MG63 (cell line): ENCODE results near the gene JMJD1C. TPM values are rescaled to one million over a fixed set of nuclear protein-coding genes. Genes with fewer than 3 reads are reported as not detected.
A peak's percentile ranks its signal among the peaks of the same experiment; 100 is the strongest.
"Not testable (repeated sequence)": the region's sequence is repeated elsewhere in the genome, so short reads cannot be mapped to it uniquely, and the experiment has no call there.

Experiments
- DNase-seq: peaks from one replicate; pipeline ENCODE4 v3.0.0-alpha.2; 2020
- H3K27me3 ChIP-seq: fragments of 250-450 bp; sonication (Bioruptor Pico); 2 replicates; pipeline ENCODE4 v1.5.1; 2020; ENCODE audit warnings: mild to moderate bottlenecking, moderate library complexity
- H3K36me3 ChIP-seq: fragments of 250-450 bp; sonication (Bioruptor Pico); 2 replicates; pipeline ENCODE4 v1.5.1; 2020; ENCODE audit warnings: mild to moderate bottlenecking, moderate library complexity
- H3K4me3 ChIP-seq: fragments of 250-450 bp; sonication (Bioruptor Pico); 2 replicates; pipeline ENCODE4 v1.5.1; 2020; ENCODE audit warnings: mild to moderate bottlenecking, moderate library complexity
- H3K9me3 ChIP-seq: fragments of 250-450 bp; sonication (Bioruptor Pico); 2 replicates; pipeline ENCODE4 v1.5.1; 2020; ENCODE audit warnings: mild to moderate bottlenecking, moderate library complexity
- total RNA-seq: library from RNA; depleted of rRNA; stranded (reverse); fragments of >200 nt; shearing (Covaris generic); gene quantifications from 2 replicates; pipeline ENCODE4 v1.2.3, GENCODE V29; 2014; ENCODE audit warnings: low replicate concordance

The JMJD1C gene
- total RNA-seq, 1 experiment from 2014 or later = 14.1 TPM

DNA sequence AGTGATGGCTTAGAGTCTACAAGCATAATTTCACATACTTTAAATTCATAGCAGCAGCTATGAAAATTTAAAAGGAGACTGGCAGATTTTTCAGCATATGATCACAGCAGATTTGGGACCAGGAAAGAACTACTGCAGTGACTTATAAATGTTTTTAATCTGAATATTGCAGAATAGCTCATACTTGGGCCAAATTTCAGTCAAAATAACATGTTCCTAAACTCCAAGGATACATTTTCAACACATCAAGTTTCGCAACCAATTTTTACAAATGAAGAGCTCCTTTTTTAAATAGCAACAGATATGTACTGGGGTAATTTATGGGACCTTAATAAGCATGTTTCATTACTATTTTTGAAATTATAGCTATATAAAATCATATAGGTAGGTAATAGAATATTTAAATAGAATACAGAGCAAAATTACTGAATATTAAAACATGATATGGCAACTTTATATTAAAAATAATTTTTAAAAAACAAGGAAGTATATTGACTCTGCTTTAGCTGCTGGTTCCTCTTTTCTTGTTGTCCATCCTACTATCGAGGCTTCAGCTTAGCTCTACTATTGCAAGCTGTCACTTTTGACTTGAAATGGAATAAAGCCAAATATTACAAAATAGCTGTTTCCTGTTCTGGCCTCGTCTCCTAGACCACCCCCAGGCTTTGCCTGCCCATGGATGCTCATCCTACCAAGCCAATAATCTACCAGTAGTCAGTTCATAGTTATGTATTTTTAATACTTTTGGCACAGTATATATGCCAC is 209.6 kb downstream of the JMJD1C start:
- DNase-seq = no peak
- Histone ChIP-seq H3K4me3 (no peak overlapping the region), H3K27me3 (no peaks in the 10 kb centered on the region), H3K36me3 (no peaks in the 10 kb centered on the region; the same call in 1 of the 2 replicates), H3K9me3 (no peaks in the 10 kb centered on the region)

DNA sequence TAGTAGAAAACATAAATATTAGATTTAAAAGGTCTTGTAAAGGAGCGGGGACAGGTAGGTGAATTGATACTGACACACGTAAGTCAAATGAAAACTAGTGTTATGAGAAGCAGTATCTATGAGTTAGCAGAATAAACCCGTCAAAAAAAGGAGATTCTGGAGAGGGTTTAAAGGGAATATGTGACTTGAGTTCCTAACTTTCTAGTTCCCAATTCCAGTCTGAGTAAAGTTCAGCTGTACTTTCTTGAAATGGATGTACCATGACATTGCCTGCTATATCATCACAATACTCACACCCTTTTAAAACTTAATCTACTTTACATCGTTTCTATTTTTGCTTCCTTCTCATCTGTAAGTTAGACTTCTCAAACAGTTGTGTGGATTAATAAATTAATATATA is 210.5 kb downstream of the JMJD1C start:
- H3K9me3 ChIP-seq = no peaks in the 10 kb centered on the region
- no peaks in the 10 kb centered on the region for H3K27me3 ChIP-seq
- H3K36me3 ChIP-seq = no peaks in the 10 kb centered on the region; the same call in 1 of the 2 replicates
- no peak overlapping the region for H3K4me3 ChIP-seq
- DNase-seq = no peak

DNA sequence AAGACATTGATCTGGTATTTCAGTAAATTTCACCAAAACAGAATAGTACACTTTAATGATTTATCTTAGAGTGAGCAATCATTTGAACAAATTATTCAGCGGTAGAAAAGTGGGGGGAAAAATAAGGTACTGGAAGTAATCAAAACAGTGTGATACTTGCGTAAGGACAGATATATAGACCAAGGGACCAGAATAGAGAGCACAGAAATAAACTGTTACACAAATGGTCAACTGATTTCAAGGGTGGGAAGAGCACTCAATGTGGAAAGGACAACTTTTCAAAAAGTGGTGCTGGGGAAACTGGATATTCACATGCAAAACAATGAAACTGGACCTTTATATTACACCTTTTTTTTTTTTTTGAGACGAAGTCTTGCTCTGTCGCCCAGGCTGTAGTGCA is 212.7 kb downstream of the JMJD1C start:
- Histone ChIP-seq H3K9me3 (no peaks in the 10 kb centered on the region), H3K4me3 (no peak overlapping the region), H3K36me3 (no peaks in the 10 kb centered on the region; the same call in 1 of the 2 replicates), H3K27me3 (no peaks in the 10 kb centered on the region)
- no peak for DNase-seq

DNA sequence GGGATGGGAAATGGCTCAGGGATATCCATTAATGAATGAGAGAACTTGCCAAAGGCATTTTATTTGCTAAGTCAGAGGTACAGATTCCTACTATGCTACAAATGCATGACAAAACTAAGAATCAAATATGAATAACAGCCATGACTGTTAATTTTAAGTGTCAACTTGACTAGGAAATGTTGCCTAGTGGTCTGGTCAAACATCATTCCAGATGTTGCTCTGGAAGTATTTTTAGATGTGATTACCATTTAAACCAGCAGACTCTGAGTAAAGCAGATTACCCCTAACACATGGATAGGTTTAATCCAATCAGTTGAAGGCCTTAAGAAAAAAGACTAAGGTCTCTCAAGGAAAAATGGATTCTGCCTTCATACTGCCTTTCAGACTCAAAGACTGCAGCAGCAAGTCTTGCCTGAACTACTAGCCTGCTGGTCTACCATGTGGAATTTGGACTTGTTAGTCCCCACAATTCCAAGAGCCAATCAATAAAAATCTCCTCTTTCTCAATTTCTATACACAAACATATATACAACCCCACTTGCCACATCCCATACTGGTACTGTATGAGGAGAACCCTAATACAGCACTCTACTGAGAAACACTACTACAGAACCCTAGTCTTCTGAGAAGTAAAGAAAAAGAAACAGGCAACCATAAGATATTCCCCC is 213.5 kb downstream of the JMJD1C start:
- no peak for DNase-seq
- no peak overlapping the region for H3K4me3 ChIP-seq
- H3K9me3 ChIP-seq = no peaks in the 10 kb centered on the region

DNA sequence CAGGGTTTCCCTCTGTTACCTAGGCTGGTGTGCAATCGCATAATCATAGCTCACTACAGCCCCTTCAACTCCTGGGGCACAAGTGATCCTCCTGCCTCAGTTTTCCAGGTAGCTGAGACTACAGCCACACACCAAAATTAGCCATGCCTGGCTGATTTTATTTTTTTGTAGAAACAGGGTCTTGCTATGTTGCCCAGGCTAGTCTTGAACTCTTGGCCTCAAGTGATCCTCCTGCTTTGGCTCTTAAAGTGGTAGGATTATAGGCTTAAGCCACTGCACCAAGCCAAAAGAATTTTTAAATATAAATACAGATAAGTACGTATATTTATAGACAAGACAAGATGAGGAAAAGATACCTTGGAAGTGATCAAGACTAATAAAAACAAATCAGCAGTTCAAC is 215.7 kb downstream of the JMJD1C start:
- H3K9me3 ChIP-seq = 0 out of 2 replicates have a peak, but pooled peaks cover 2% of the 10 kb centered on the region
- no peaks in the 10 kb centered on the region for H3K36me3 ChIP-seq
- no peaks in the 10 kb centered on the region for H3K27me3 ChIP-seq
- no peak overlapping the region for H3K4me3 ChIP-seq
- DNase-seq = no peak

More for the DNA sequence above, 213.5 kb downstream of the JMJD1C start:
- Histone ChIP-seq H3K36me3 (no peaks in the 10 kb centered on the region; the same call in 1 of the 2 replicates), H3K27me3 (no peaks in the 10 kb centered on the region)

DNA sequence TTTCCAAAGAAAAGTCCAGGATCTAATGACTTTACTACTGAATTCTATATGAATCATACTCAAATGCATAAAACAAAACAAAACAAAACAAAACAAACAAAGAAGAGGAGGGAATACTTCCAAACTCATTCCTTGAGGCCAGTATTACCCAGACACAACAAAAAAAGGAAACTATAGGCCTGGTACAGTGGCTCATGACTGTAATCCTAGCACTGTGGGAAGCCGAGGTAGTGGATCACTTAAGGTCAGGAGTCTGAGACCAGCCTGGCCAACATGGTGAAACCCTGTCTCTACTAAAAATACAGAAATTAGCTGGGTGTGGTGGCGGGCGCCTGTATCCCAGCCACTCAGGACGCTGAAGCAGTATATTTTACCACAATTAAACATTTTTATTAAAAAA is 218.0 kb downstream of the JMJD1C start:
- Histone ChIP-seq H3K9me3 (0 out of 2 replicates have a peak, but pooled peaks cover 2% of the 10 kb centered on the region), H3K36me3 (no peaks in the 10 kb centered on the region), H3K27me3 (no peaks in the 10 kb centered on the region), H3K4me3 (no peak overlapping the region)
- DNase-seq = peak; percentile 44

DNA sequence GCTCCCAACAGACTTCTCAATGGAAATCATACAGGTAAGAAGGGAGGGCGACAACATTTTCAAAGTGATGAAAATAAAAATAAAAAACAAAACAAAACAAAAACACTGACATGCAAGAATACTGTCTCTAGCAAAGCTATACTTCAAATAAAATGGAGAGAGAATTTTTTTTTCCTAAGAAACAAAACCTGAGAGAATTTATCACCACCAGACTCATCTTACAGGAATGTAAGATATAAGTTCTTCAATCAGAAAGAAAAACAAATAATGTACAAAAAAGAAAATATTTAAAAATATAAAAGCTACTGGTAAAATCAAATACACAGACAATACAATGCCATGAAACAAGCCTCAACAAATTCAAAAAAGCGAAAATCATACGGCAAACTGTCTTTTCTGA is 219.4 kb downstream of the JMJD1C start:
- Histone ChIP-seq H3K27me3 (no peaks in the 10 kb centered on the region), H3K36me3 (no peaks in the 10 kb centered on the region), H3K9me3 (0 out of 2 replicates have a peak, but pooled peaks cover 2% of the 10 kb centered on the region), H3K4me3 (no peak overlapping the region)
- no peak for DNase-seq

DNA sequence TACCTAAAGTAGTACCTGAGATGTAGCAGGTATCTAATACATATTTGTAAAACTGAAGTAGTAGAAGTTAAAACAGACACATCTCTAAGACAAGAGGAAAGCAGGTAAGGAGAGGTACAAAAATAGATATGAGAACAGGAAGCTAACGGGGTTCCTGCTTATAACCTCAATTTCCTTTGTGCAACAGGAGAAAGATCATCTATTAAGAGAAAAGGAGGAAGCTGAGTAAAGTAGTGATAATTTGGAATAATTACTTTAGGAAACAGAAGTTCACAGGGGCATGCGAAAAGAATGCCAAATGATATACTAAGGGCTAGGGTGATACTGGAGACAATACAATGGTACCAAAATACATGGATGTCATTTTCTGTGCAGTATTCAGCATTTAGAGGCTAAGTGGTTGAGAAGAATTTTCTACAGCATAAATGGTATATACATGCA is 223.9 kb downstream of the JMJD1C start:
- no peaks in the 10 kb centered on the region for H3K36me3 ChIP-seq
- DNase-seq = no peak
- H3K9me3 ChIP-seq = 0 out of 2 replicates have a peak, but pooled peaks cover 2% of the 10 kb centered on the region
- H3K4me3 ChIP-seq = no peak overlapping the region
- no peaks in the 10 kb centered on the region for H3K27me3 ChIP-seq

DNA sequence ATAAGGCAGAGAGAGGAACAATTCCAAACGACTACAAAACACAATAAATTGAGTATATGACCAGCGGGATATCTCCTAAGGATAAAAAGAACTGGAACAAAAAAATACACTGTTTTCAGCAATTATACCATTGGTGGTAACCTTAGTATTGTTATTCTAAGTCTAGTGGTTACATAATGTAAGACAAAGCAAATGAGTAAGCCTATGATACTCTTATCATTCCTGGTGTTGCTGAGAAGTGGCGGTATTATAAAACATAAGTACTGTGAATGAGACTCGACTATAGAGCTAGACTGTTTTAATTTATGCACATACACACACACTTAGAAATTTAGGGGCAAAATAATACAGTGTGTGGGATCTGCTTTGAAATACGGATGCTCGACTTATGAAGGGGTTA is 225.0 kb downstream of the JMJD1C start:
- Histone ChIP-seq H3K4me3 (no peak overlapping the region), H3K9me3 (0 out of 2 replicates have a peak, but pooled peaks cover 2% of the 10 kb centered on the region), H3K27me3 (no peaks in the 10 kb centered on the region), H3K36me3 (no peaks in the 10 kb centered on the region)
- DNase-seq = no peak

DNA sequence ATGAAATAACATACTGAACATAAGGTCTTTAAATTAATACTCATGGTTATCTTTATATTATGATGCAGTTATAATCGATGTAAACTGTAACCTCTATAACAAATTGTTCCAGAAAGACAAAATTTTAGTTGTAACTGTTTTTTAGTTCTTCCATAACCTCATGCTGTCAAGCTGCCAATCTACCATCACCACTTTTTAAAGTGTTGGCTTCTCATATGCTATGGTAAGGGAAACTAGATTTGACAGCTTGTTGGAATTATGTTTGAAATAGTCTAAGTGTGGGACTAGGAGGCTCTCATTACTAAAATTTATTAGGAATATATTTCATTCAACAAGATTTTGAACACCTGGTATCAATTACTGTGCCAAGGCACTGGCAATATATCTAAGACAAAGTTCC is 227.3 kb downstream of the JMJD1C start:
- DNase-seq = no peak
- no peaks in the 10 kb centered on the region for H3K36me3 ChIP-seq
- H3K4me3 ChIP-seq = no peak overlapping the region
- H3K27me3 ChIP-seq = no peaks in the 10 kb centered on the region
- no peaks in the 10 kb centered on the region for H3K9me3 ChIP-seq

DNA sequence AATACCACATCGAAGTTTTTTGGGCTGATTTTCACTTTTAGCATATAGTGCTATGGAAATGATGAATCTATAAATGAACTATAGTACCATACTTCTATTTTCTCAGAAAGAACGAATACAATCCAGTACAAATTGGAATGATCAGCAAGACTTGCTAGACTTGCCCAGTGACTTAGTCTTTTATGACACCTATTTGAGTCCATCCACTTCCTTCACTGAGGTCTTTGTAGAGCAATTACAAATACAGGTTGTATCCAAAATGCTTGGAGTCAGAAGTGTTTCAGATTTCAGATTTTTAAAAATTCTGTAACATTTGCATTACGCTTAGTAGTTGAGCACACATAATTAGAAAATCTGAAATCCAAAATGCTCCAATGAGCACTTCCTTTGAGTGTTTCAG is 228.4 kb downstream of the JMJD1C start:
- H3K36me3 ChIP-seq = no peaks in the 10 kb centered on the region
- no peak overlapping the region for H3K4me3 ChIP-seq
- no peak for DNase-seq
- no peaks in the 10 kb centered on the region for H3K27me3 ChIP-seq
- H3K9me3 ChIP-seq = no peaks in the 10 kb centered on the region

DNA sequence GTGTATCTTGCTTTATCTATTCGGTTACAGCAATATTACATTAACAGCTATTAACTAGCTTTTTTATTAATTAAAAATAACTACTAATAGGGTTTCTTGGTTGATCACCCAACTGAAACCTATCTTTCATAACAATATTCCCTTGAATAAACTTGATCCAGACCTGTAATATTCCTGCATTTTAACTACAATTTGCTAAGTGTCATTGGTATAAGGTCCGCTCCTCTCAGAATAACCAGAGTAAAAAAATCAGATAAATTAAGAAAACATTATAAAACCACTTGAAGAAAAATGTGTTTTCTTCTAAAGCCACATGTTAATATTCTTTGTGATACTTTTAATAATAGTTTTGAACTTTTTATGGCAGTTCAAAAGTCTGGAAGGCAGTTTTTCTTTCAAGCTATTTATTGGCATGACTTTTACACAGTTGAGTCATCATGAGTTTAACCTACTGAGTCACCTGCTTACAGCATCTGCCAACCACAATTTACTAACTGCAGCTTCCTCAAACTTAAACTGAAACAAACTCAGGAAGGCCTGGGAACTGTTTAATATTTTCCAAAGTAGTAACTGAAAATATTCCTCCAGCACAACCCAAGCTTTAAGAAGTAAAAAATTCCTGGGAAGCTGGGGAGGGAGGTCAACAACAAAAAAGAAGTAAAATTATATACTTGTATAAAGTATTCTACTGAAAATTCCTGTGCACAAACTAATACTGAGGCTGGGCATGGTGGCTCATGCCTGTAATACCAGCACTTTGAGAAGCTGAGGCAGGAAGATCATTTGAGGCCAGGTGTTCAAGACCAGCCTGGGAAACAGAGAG is 229.5 kb downstream of the JMJD1C start:
- no peaks in the 10 kb centered on the region for H3K36me3 ChIP-seq
- no peaks in the 10 kb centered on the region for H3K9me3 ChIP-seq
- no peak overlapping the region for H3K4me3 ChIP-seq
- H3K27me3 ChIP-seq = no peaks in the 10 kb centered on the region
- peak; percentile 27 for DNase-seq

DNA sequence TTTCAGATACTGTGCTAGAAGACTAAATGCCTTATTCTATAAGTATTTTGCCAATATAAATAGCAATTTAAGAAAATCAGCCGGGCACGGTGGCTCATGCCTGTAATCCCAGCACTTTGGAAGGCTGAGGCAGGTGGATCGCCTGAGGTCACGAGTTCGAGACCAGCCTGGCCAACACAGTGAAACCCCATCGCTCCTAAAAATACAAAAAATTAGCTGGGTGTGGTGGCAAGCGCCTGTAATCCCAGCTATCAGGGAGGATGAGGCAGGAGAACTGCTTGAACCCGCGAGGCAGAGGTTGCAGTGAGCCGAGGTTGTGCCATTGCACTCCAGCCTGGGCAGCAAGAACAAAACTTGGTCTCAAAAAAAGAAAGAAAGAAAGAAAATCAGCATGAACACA is 230.6 kb downstream of the JMJD1C start:
- not testable (repeated sequence) for H3K9me3 ChIP-seq, DNase-seq, H3K27me3 ChIP-seq, H3K4me3 ChIP-seq, H3K36me3 ChIP-seq

DNA sequence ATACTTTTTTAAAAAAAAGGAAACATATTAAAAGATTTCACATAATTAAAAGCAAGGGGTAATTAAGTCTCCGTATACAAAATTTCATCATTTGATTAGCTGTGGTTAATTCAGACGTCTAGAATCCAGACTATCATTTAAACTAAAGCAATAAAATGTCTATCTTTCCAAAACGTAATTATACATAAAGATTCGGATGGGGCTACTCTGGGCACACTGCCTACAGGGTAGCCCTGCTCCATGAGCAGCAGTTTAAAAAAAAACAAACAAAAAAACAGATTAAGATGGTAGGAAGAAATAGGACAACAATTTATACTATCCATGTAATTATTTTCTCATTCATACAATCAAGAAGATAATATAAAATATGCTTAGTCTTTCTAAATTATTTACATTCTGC is 236.6 kb downstream of the JMJD1C start:
- Histone ChIP-seq H3K9me3 (no peaks in the 10 kb centered on the region), H3K36me3 (no peaks in the 10 kb centered on the region), H3K4me3 (no peak overlapping the region), H3K27me3 (no peaks in the 10 kb centered on the region)
- DNase-seq = no peak

DNA sequence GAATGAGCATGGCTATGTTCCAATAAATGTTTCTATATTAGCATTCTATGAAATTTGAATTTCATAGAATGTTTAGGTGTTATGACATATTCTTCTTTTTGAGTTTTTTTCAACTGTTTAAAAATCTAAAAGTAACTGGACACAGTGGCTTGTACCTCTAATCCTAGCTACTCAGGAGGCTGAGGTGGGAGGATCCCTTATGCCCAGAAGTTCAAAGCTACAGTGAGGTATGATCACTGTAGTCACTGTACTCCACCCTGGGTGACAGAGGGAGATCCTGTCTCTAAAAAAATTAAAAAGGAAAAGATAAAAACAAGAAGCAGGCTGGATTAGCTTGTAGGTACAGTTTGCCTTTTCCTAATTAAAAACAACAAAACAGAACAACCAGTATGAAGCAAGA is 237.5 kb downstream of the JMJD1C start:
- Histone ChIP-seq H3K36me3 (no peaks in the 10 kb centered on the region), H3K27me3 (no peaks in the 10 kb centered on the region), H3K9me3 (no peaks in the 10 kb centered on the region), H3K4me3 (no peak overlapping the region)
- no peak for DNase-seq

DNA sequence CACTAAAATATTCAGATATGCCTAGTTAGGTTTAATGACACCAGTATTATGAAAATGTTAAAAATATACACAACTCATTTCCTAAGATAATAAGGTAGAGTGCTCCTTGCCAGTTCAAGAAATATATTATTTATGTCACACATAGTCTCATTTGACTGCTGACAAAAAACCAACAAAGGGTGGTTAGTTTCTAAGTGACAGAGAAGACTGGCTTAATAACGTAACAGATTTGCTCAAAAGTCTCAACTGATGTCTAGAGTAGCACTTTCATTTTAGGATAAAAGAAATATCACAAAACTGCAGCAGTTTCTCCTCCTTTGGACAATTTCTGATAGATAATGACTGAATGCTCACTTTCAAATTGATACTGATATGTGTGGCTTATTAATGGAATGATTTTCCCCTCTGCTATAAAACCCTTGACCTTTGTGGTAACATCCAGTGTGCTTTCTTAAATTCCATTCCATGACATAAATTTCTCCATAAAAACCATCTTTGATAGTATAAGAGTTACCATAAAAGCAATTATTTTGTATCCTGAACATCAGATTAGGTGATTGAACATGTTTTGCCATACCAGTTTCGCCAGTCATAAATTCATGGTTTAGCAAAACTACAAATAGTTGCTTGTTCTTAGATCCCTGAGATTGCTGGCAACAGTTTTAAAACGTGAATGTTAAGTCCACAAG is 238.4 kb downstream of the JMJD1C start:
- H3K27me3 ChIP-seq = no peaks in the 10 kb centered on the region
- H3K36me3 ChIP-seq = no peaks in the 10 kb centered on the region
- no peak for DNase-seq
- no peaks in the 10 kb centered on the region for H3K9me3 ChIP-seq
- H3K4me3 ChIP-seq = no peak overlapping the region
